IPS DF 6.9 (cell line): Measurements from ENCODE around the gene PHETA1.

Source experiments
- DNase-seq: peaks from one replicate; pipeline ENCODE4 v3.0.0-alpha.2; 2013; ENCODE audit warnings: low read depth, low spot score
- H3K27ac ChIP-seq: one replicate; pipeline ENCODE4 v1.5.1; 2013; ENCODE audit warnings: low read length, control low read depth
- H3K27me3 ChIP-seq: 2 replicates; pipeline ENCODE4 v1.6.1; 2013; ENCODE audit warnings: mild to moderate bottlenecking, low read length; ENCODE audit not compliant: control insufficient read depth, insufficient read depth
- H3K36me3 ChIP-seq: 2 replicates; pipeline ENCODE4 v1.6.1; 2013; ENCODE audit warnings: low read length; ENCODE audit not compliant: control insufficient read depth, insufficient read depth
- H3K4me1 ChIP-seq: 2 replicates; pipeline ENCODE4 v1.6.1; 2013; ENCODE audit warnings: low read length; ENCODE audit not compliant: control insufficient read depth, insufficient read depth
- H3K4me3 ChIP-seq: 2 replicates; pipeline ENCODE4 v1.5.1; 2013; ENCODE audit warnings: mild to moderate bottlenecking, low read length
- H3K9me3 ChIP-seq: 2 replicates; pipeline ENCODE4 v1.6.1; 2013; ENCODE audit warnings: low read length, inconsistent platforms; ENCODE audit not compliant: control insufficient read depth, insufficient read depth
- WGBS: extraction: QIAGEN DNeasy Blood & Tissue Kit; methylation state at CpG from one replicate; pipeline ENCODE4 v1.1.7; 2013; ENCODE audit warnings: mixed read lengths, missing lambda C conversion rate; ENCODE audit not compliant: insufficient read length, insufficient coverage; 5-methylcytosine and 5-hydroxymethylcytosine counted together

PHETA1 gene

GRCh38 chr12:111321317-111321716, 47.6 kb downstream of the PHETA1 start:
- no CpG with 5 or more reads among the region's 5 CpGs for WGBS
- Histone ChIP-seq H3K27me3 (no peaks in the 10 kb centered on the region), H3K27ac (no peak overlapping the region), H3K4me3 (no peak overlapping the region), H3K9me3 (no peaks in the 10 kb centered on the region), H3K36me3 (no peaks in the 10 kb centered on the region; the same call in 1 of the 2 replicates), H3K4me1 (no peaks in the 10 kb centered on the region)
- DNase-seq, result no peak

GRCh38 chr12:111320258-111321050, 48.4 kb downstream of the PHETA1 start:
- DNase-seq, result no peak
- Histone ChIP-seq H3K9me3 (no peaks in the 10 kb centered on the region), H3K27ac (no peak overlapping the region), H3K4me1 (no peaks in the 10 kb centered on the region), H3K36me3 (no peaks in the 10 kb centered on the region; the same call in 1 of the 2 replicates), H3K27me3 (no peaks in the 10 kb centered on the region), H3K4me3 (no peak overlapping the region)
- no CpG with 5 or more reads among the region's 67 CpGs for WGBS

- no peaks in the 10 kb centered on the region for H3K9me3 ChIP-seq
- DNase-seq, result no peak
- H3K4me1 ChIP-seq, result no peaks in the 10 kb centered on the region
- no CpG with 5 or more reads among the region's 32 CpGs for WGBS
- H3K36me3 ChIP-seq, result no peaks in the 10 kb centered on the region; the same call in 1 of the 2 replicates
- no peak overlapping the region for H3K27ac ChIP-seq
- H3K4me3 ChIP-seq, result no peak overlapping the region
- no peaks in the 10 kb centered on the region for H3K27me3 ChIP-seq
These were observed 49.2 kb downstream of the PHETA1 start for GRCh38 chr12:111319600-111320257.

GRCh38 chr12:111318450-111318849, 50.4 kb downstream of the PHETA1 start:
- no peaks in the 10 kb centered on the region for H3K4me1 ChIP-seq
- WGBS, result no CpG with 5 or more reads among the region's 6 CpGs
- no peak for DNase-seq
- H3K4me3 ChIP-seq, result no peak overlapping the region
- H3K36me3 ChIP-seq, result no peaks in the 10 kb centered on the region; the same call in 1 of the 2 replicates
- H3K9me3 ChIP-seq, result no peaks in the 10 kb centered on the region
- H3K27ac ChIP-seq, result no peak overlapping the region
- no peaks in the 10 kb centered on the region for H3K27me3 ChIP-seq

- Histone ChIP-seq H3K4me1 (no peaks in the 10 kb centered on the region), H3K27me3 (no peaks in the 10 kb centered on the region), H3K4me3 (no peak overlapping the region), H3K36me3 (no peaks in the 10 kb centered on the region; the same call in 1 of the 2 replicates), H3K9me3 (no peaks in the 10 kb centered on the region), H3K27ac (no peak overlapping the region)
- DNase-seq, result no peak
- WGBS, result no CpG with 5 or more reads among the region's 5 CpGs
These were observed 52.2 kb downstream of the PHETA1 start for GRCh38 chr12:111316671-111317070.

GRCh38 chr12:111314953-111315539, 53.8 kb downstream of the PHETA1 start:
- no CpG with 5 or more reads among the region's 7 CpGs for WGBS
- Histone ChIP-seq H3K9me3 (no peaks in the 10 kb centered on the region), H3K27me3 (no peaks in the 10 kb centered on the region), H3K4me3 (no peak overlapping the region), H3K36me3 (no peaks in the 10 kb centered on the region), H3K4me1 (no peaks in the 10 kb centered on the region), H3K27ac (no peak overlapping the region)
- no peak for DNase-seq

- no peaks in the 10 kb centered on the region for H3K36me3 ChIP-seq
- WGBS, result no CpG with 5 or more reads among the region's 8 CpGs
- H3K4me1 ChIP-seq, result no peaks in the 10 kb centered on the region
- peak; percentile 84 for DNase-seq
- H3K9me3 ChIP-seq, result no peaks in the 10 kb centered on the region
- H3K27me3 ChIP-seq, result no peaks in the 10 kb centered on the region
- H3K4me3 ChIP-seq, result no peak overlapping the region
- H3K27ac ChIP-seq, result no peak overlapping the region
These were observed 55.0 kb downstream of the PHETA1 start for GRCh38 chr12:111313833-111314259.

GRCh38 chr12:111312708-111313107, 56.2 kb downstream of the PHETA1 start:
- no peak for DNase-seq
- Histone ChIP-seq H3K4me1 (no peaks in the 10 kb centered on the region), H3K4me3 (no peak overlapping the region), H3K9me3 (no peaks in the 10 kb centered on the region), H3K27ac (no peak overlapping the region), H3K36me3 (no peaks in the 10 kb centered on the region), H3K27me3 (no peaks in the 10 kb centered on the region)
- no CpG with 5 or more reads among the region's 5 CpGs for WGBS

- no peak overlapping the region for H3K4me3 ChIP-seq
- H3K4me1 ChIP-seq, result no peaks in the 10 kb centered on the region
- no peaks in the 10 kb centered on the region for H3K9me3 ChIP-seq
- no peaks in the 10 kb centered on the region; the same call in 1 of the 2 replicates for H3K36me3 ChIP-seq
- H3K27me3 ChIP-seq, result no peaks in the 10 kb centered on the region
- DNase-seq, result no peak
- no peak overlapping the region for H3K27ac ChIP-seq
- WGBS, result no CpG with 5 or more reads among the region's 13 CpGs
These were observed 56.9 kb downstream of the PHETA1 start for GRCh38 chr12:111312016-111312415.

GRCh38 chr12:111311011-111311410, 57.9 kb downstream of the PHETA1 start:
- Histone ChIP-seq H3K36me3 (no peaks in the 10 kb centered on the region; the same call in 1 of the 2 replicates), H3K4me1 (no peaks in the 10 kb centered on the region), H3K4me3 (no peak overlapping the region), H3K27ac (no peak overlapping the region), H3K9me3 (no peaks in the 10 kb centered on the region), H3K27me3 (no peaks in the 10 kb centered on the region)
- WGBS, result no CpG with 5 or more reads among the region's 4 CpGs
- DNase-seq, result no peak
